GM21717 (cell line): ENCODE data around the gene PSORS1C2.

Source experiments
- ATAC-seq: cut with Tn5 transposase; IDR thresholded peaks from one replicate; pipeline ENCODE4 v1.9.1; 2021; ENCODE audit warnings: mild to moderate bottlenecking, moderate library complexity; ENCODE audit not compliant: unreplicated experiment

Gene PSORS1C2

DNA sequence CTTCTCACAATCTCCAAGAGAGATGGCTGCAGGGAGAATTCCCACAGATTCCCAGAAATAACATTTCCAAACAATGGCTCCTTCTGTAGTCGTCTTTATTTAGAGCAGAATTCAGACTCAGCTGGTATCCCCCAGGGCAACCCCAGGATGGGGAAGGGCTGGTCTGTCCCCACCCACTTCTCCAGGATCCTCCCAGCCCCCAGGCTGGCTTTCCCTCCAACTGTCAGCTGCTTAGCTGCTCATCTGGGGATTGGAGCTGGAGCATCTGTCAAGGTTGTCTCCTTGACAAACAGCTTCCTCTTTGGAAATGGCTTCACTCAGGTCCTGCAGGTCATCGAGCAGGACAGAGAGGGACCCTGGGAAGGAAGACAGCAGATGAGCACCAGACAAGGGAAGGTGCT, 3.5 kb upstream of the PSORS1C2 start:
- no peak for ATAC-seq

DNA sequence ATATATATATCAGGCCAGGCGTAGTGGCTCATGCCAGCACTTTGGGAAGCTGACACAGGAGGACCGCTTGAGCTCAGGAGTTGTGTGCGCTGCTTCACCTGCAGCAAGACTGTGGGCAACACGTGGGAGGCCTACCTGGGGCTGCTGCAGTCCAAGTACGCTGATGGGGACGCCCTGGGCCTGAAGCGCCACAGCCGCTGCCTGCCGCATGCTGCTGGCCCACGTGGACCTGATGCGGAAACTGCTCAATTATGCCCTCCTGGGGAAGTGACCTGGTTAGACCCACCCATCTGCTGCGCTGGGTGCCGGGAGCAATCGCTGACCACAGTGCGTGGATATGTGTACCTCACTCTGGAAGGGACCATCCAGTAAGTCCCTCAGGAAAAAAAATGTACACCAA, 1.8 kb upstream of the PSORS1C2 start:
- no peak for ATAC-seq

- ATAC-seq = no peak
Observed at GRCh38 chr6:31139599-31139998, 733 bp upstream of the PSORS1C2 start.

GRCh38 chr6:31135710-31136109, 3.2 kb downstream of the PSORS1C2 start:
- no peak for ATAC-seq

- no peak for ATAC-seq
Observed at GRCh38 chr6:31132806-31133205, 6.1 kb downstream of the PSORS1C2 start.

DNA sequence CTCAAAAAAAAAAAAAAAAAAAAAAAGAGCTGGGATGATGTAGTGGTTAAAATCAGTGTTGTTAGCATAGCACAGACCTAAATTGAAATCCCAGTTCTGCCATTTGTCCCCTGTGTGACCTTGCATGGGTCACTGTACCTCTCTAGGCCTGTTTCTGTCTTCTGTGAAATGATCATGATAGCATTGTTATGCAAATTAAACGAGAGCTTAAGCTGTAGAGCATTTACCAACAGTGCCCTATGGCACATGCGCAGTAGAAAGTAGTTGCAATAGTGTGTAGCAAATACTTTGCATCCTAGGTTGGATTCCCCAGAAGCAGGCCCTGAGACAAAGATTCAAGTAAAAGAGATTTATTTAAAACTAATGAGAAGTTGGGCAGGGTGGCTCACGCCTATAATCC, 7.3 kb downstream of the PSORS1C2 start:
- ATAC-seq = no peak

DNA sequence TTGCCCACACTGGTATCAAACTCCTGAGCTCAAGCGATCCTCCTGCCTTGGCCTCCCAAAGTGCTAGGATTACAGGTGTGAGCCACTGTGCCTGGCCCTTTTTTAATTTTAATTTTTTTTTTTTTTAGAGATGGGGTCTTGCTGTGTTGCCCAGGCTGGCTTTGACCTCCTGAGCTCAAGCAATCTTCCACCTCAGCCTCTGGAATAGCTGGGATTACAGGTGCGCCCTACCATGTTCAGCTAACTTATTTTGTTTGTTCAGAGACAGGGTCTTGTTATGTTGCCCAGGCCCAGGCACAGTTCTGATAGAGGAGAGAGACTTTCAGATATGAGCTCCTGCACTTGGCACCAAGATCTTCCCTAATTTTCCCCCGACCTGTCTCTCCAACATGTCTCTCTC, 8.1 kb downstream of the PSORS1C2 start:
- no peak for ATAC-seq

GRCh38 chr6:31129130-31129529, 9.7 kb downstream of the PSORS1C2 start:
- ATAC-seq = no peak

DNA sequence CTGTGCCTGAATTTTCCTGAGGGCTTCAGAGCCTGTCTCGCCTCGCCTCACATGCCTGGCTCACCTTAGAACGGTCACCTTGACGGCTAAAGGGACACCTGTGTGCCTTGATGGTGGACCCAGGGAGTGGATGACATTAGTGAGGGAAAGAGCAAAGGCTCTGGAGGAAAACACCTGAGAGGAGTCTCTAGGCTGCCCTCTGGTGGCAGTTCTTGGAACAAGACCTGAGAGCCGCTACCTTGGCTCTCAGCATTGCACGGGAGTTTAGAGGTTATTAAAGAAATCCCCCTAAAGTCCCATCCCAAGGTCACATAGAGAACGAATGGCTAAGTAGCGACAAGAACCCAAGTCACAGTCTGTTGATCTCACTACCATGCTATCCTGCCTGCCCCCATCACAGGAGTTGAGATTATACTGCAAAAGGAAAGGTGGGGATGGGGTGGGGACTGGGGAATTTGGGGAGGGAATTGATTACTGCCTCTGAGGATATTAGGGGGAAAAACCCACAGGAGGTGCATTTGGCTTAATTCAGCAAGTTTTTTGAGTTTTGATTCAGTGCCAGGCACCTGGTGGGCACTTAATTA, 10.7 kb downstream of the PSORS1C2 start:
- ATAC-seq = no peak

GRCh38 chr6:31126396-31127175, 12.3 kb downstream of the PSORS1C2 start:
- no peak for ATAC-seq

- ATAC-seq = no peak
Observed at GRCh38 chr6:31125586-31126363, 13.1 kb downstream of the PSORS1C2 start.

GRCh38 chr6:31125162-31125561, 13.7 kb downstream of the PSORS1C2 start:
- ATAC-seq = no peak

DNA sequence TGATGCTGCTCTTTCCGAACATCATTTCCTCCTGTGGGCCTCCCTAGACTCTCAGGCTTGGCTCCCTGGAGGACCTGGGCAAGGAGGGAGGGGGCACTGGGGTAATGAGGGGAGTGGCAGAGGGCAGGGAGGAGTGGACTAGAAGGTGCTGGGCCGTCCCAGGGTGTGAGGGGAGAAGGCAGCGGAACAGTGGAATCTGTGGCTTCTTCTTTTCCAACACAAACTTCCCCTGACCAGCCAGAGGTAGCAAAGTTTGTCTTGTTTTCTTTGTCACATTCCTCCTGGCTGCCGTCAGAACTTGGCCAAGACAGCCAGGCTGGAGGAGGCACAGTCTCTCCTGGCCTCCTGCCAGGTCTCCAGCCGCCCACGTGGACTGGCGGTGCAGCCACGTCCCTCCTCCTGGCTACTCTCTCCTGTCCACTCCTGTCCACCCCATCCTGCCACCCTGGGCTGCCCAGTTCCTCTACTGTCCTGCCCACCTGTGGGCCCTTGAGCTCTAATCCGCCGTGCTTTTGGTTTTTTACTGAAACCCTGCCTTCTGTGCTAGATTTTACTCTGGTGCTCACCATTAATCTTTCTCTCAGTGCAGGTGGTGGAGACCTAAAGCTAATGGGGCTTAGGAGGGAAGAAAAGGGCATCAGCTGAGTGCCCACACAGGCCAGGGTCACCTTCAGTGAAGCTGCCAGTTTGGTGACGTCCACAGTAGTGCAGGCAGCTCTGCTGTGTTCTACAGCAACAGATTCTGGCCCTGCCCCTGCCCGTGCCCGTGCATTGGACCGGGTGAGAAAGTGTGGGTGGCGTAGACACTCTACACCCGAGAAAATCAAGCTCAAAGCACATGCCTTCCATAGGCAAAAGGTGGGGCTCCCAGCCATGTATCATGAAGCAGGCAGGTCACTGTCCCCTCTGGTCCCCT, 15.8 kb downstream of the PSORS1C2 start:
- no peak for ATAC-seq

DNA sequence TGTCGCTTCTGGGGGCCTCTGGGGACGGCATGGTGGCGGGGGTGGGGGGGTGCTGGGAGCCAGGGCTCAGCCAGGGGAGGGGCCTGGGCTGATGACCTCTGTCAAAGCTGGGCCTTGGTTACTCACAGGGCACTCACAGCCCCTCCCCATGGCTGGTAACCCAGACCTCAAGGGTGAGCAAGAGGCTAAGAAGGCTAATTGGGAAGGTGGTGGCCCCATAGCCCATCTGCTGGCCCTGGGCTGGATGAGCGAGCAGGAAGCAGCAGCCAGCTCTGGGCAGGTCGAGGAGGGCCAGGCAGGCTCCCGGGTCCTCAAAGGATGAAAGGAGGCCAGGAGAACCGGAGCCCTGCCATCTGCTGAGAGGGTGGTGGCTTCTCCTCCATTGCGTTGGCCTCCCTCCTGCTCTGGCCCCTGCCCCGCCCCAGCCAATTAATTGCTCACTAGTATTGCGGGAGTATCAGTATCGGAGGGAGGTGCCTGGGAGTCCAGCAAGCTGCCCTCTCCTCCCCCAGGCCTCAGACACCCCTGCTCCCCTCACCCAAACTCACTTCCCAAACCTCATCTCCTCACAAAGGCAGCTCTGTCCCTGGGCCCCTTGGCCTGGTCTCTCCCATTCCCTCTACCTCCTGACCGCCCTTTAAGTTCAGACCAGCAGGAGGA, 17.6 kb downstream of the PSORS1C2 start:
- ATAC-seq = no peak

GRCh38 chr6:31120151-31120915, 18.5 kb downstream of the PSORS1C2 start, which contains the start of gene CDSN:
Gene CDSN, minus strand, starts transcription at chr6:31120446. Its CDS starts 27 bp downstream, at chr6:31120419.
- ATAC-seq = no peak

GRCh38 chr6:31118178-31118577, 20.7 kb downstream of the PSORS1C2 start:
- ATAC-seq = no peak

- no peak for ATAC-seq
Observed at GRCh38 chr6:31116661-31117385, 22.0 kb downstream of the PSORS1C2 start.

- no peak for ATAC-seq
Observed at GRCh38 chr6:31115941-31116560, 22.8 kb downstream of the PSORS1C2 start.
